Panc1 (cell line): ENCODE results near the gene LTA4H. TPM values are rescaled to one million over a fixed set of nuclear protein-coding genes. Genes with fewer than 3 reads are reported as not detected.
"Not testable (repeated sequence)": the region's sequence is repeated elsewhere in the genome, so short reads cannot be mapped to it uniquely, and the experiment has no call there.

Experiments used
- ATAC-seq: fragments of 200-7000 bp; cut with Tn5 transposase; 2 replicates; pipeline ENCODE4 v1.9.1; 2020; ENCODE audit warnings: mild to moderate bottlenecking, moderate library complexity
- BruUV-seq: library from RNA; stranded (reverse); fragments of 400-500 nt; replicated peaks from 2 replicates; lab custom pipeline; 2021; lab: Mats Ljungman, UMichigan
- CTCF ChIA-PET: fragments of 300-600 bp; sonication (Branson Sonifier 250); formaldehyde crosslinking; loops from one replicate; lab custom pipeline; 2022; ENCODE audit warnings: antibody characterized with exemption; lab: Charles Lee
- POLR2A ChIA-PET: fragments of 300-600 bp; sonication (Branson Sonifier 250); formaldehyde crosslinking; loops from one replicate; lab custom pipeline; 2022; ENCODE audit warnings: antibody characterized with exemption; lab: Charles Lee
- DNase-seq: peaks from one replicate; pipeline ENCODE4 v3.0.0-alpha.2; 2010; ENCODE audit warnings: low read depth, low spot score
- H3K27ac ChIP-seq: 2 replicates; pipeline ENCODE4 v1.5.1; 2011; ENCODE audit warnings: mild to moderate bottlenecking, low read length, inconsistent platforms
- H3K27me3 ChIP-seq: fragments of 200-500 bp; sonication (Bioruptor generic); 2 replicates; pipeline ENCODE4 v1.6.0; 2014; ENCODE audit warnings: low read length, inconsistent platforms; ENCODE audit not compliant: control insufficient read depth, insufficient read depth
- H3K36me3 ChIP-seq: fragments of 200-500 bp; sonication (Bioruptor generic); 2 replicates; pipeline ENCODE4 v1.5.1; 2014; ENCODE audit warnings: inconsistent platforms, mild to moderate bottlenecking, low read length, moderate library complexity; ENCODE audit not compliant: control insufficient read depth, insufficient read depth
- H3K4me1 ChIP-seq: 2 replicates; pipeline ENCODE4 v1.5.1; 2011; ENCODE audit warnings: inconsistent platforms, mild to moderate bottlenecking, low read length, moderate library complexity; ENCODE audit not compliant: control insufficient read depth, insufficient read depth
- H3K4me3 ChIP-seq, 2 experiments: 2 replicates each; pipeline ENCODE4 v1.5.1; 2011 to 2012; ENCODE audit warnings: low read depth in 2 of 2, low read length in 2 of 2, mild to moderate bottlenecking in 2 of 2, inconsistent platforms in 1 of 2, moderate library complexity in 1 of 2
- H3K9me3 ChIP-seq: fragments of 200-500 bp; sonication (Bioruptor generic); 2 replicates; pipeline ENCODE4 v1.5.1; 2014; ENCODE audit warnings: low read depth, mild to moderate bottlenecking, inconsistent platforms, low read length, moderate library complexity; ENCODE audit not compliant: control insufficient read depth, insufficient read depth
- CTCF ChIP-seq: fragments of 450-650 bp; IDR thresholded peaks from 2 replicates; pipeline ENCODE4 v1.5.1; 2017; ENCODE audit warnings: mild to moderate bottlenecking
- POLR2AphosphoS5 ChIP-seq: IDR thresholded peaks from 2 replicates; pipeline ENCODE4 v1.6.1; 2012; ENCODE audit warnings: mild to moderate bottlenecking, low read depth, low read length, moderate library complexity
- REST ChIP-seq, 2 experiments: IDR thresholded peaks; 2 replicates each; pipeline ENCODE4 v1.6.1; 2011 to 2012; ENCODE audit warnings: low read depth in 2 of 2, control low read depth in 1 of 2, low read length in 1 of 2, mild to moderate bottlenecking in 1 of 2, moderate library complexity in 1 of 2; ENCODE audit not compliant: insufficient read depth in 1 of 2
- SIN3A ChIP-seq: IDR thresholded peaks from 2 replicates; pipeline ENCODE4 v1.6.1; 2012; ENCODE audit warnings: low read depth, mild to moderate bottlenecking, low read length, moderate library complexity, borderline replicate concordance; ENCODE audit not compliant: insufficient read depth
- TCF7L2 ChIP-seq: IDR thresholded peaks from 2 replicates; pipeline ENCODE4 v1.6.1; 2011; ENCODE audit warnings: mild to moderate bottlenecking, low read depth, low read length, inconsistent platforms
- in situ Hi-C: cut with HindIII; loops from 2 replicates; pipeline ENCODE4 v1.10.0; 2016; ENCODE audit warnings: low sequenced_read_pairs, low pct_unique_long_range_greater_than_20kb
- intact Hi-C: fragments of 100-400 bp; cut with micrococcal nuclease; formaldehyde crosslinking; loops from one replicate; pipeline ENCODE4 v1.10.0; 2022; ENCODE audit not compliant: unreplicated experiment
- total RNA-seq: library from RNA; stranded (reverse); gene quantifications from one replicate; pipeline ENCODE4 v1.2.1, GENCODE V29; 2021; ENCODE audit not compliant: unreplicated experiment

Gene LTA4H
- total RNA-seq, 1 experiment from 2014 or later: 59.6 TPM

- in situ Hi-C loops: no loop called here
- H3K27me3 ChIP-seq: no peaks in the 10 kb centered on the region; the same call in 1 of the 2 replicates
- CTCF ChIA-PET: interaction anchor here (1.8 kb wide), 1 partner anchor 147 kb away, joined by 6 read pairs; no protein-coding TSS in a partner anchor
- intact Hi-C loops: no loop called here
- DNase-seq (no peak), ATAC-seq (no peak)
- no peak overlapping the region for H3K4me3 ChIP-seq
- no peaks in the 10 kb centered on the region for H3K4me1 ChIP-seq
- BruUV-seq: no TSS peak
- TF ChIP-seq REST (IDR thresholded peaks at IDR 0.05; ENCODE audit: insufficient read depth in 1 of 2, low read depth in 2 of 2, low read length in 1 of 2) (no peak), POLR2AphosphoS5 (no peak), SIN3A (no peak), TCF7L2 (no peak), CTCF (no peak)
- no peaks in the 10 kb centered on the region for H3K36me3 ChIP-seq
- no peaks in the 10 kb centered on the region for H3K9me3 ChIP-seq
- H3K27ac ChIP-seq: no peak overlapping the region
- POLR2A ChIA-PET: no interaction called here
These were observed 33.2 kb upstream of the LTA4H start for GRCh38 chr12:96068636-96069035.

GRCh38 chr12:96068111-96068510 is 32.7 kb upstream of the LTA4H start:
- no peak overlapping the region for H3K27ac ChIP-seq
- in situ Hi-C loops: no loop called here
- H3K36me3 ChIP-seq: no peaks in the 10 kb centered on the region
- POLR2A ChIA-PET: no interaction called here
- ATAC-seq (no peak), DNase-seq (no peak)
- no peak overlapping the region for H3K4me3 ChIP-seq
- no peaks in the 10 kb centered on the region; the same call in 1 of the 2 replicates for H3K27me3 ChIP-seq
- CTCF ChIA-PET: interaction anchor here (0.6 to 1.0 kb wide), 2 partner anchors 147 to 240 kb away, joined by 5 read pairs; no protein-coding TSS in a partner anchor
- H3K9me3 ChIP-seq: no peaks in the 10 kb centered on the region
- no TSS peak for BruUV-seq
- H3K4me1 ChIP-seq: no peaks in the 10 kb centered on the region
- TF ChIP-seq POLR2AphosphoS5 (no peak), SIN3A (no peak), REST (IDR thresholded peaks at IDR 0.05; ENCODE audit: insufficient read depth in 1 of 2, low read depth in 2 of 2, low read length in 1 of 2) (no peak), CTCF (no peak), TCF7L2 (no peak)
- intact Hi-C loops: no loop called here

GRCh38 chr12:96065776-96066175 is 30.4 kb upstream of the LTA4H start:
- BruUV-seq, H3K36me3 ChIP-seq, intact Hi-C loops, in situ Hi-C loops, DNase-seq, H3K9me3 ChIP-seq, H3K4me1 ChIP-seq, H3K4me3 ChIP-seq, ATAC-seq, POLR2A ChIA-PET, H3K27me3 ChIP-seq, H3K27ac ChIP-seq: not testable (repeated sequence)
- CTCF ChIA-PET: interaction anchor here (0.6 to 0.7 kb wide), 2 partner anchors 48 to 150 kb away, joined by 3 to 4 read pairs; no protein-coding TSS in a partner anchor
